Tibial nerve (tissue), 4 donors: ENCODE data around the gene IL1R1. TPM values are rescaled to one million over a fixed set of nuclear protein-coding genes. Genes with fewer than 3 reads are reported as not detected.

Experiments used
- DNase-seq, 2 donors: peaks; one replicate each; pipeline ENCODE4 v3.0.0-alpha.2; 2019; ENCODE audit warnings: low spot score in 2 of 2
- H3K27ac ChIP-seq, 4 donors: fragments of 200-600 bp; sonication (generic) in 3 of 4; one replicate each; pipeline ENCODE4 v1.5.1; 2017 to 2019; ENCODE audit warnings: mild to moderate bottlenecking in 1 of 4
- H3K27me3 ChIP-seq, 2 donors: fragments of 200-600 bp; sonication (generic) in 1 of 2; one replicate each; pipeline versions ENCODE4 v1.5.1 to v1.6.0; 2017 to 2019
- H3K36me3 ChIP-seq, 3 donors: fragments of 200-600 bp; sonication (generic); one replicate each; pipeline ENCODE4 v1.5.1; 2018 to 2019
- H3K4me1 ChIP-seq, 4 donors: fragments of 200-600 bp; sonication (generic) in 3 of 4; one replicate each; pipeline ENCODE4 v1.5.1; 2017 to 2019
- H3K4me3 ChIP-seq, 4 donors: fragments of 200-600 bp; sonication (generic) in 3 of 4; one replicate each; pipeline ENCODE4 v1.5.1; 2017 to 2019; ENCODE audit warnings: mild to moderate bottlenecking in 1 of 4, moderate library complexity in 1 of 4
- H3K9me3 ChIP-seq, 4 donors: fragments of 200-600 bp; sonication (generic) in 3 of 4; one replicate each; pipeline ENCODE4 v1.5.1; 2017 to 2019
- EP300 ChIP-seq, 2 donors: sonication (generic); formaldehyde crosslinking; IDR thresholded peaks; one replicate each; pipeline ENCODE4 v1.6.1; 2017; ENCODE audit warnings: antibody characterized with exemption in 2 of 2, mild to moderate bottlenecking in 1 of 2
- POLR2A ChIP-seq, 2 donors: fragments of 450-650 bp; IDR thresholded peaks; one replicate each; pipeline ENCODE4 v1.6.1; 2017; ENCODE audit warnings: antibody characterized with exemption in 2 of 2, mild to moderate bottlenecking in 2 of 2, moderate library complexity in 2 of 2
- WGBS, 2 donors: methylation state at CpG; one replicate each; pipeline ENCODE4 v1.1.5; 2018; 5-methylcytosine and 5-hydroxymethylcytosine counted together
- total RNA-seq, 4 donors: library from RNA; depleted of rRNA; stranded (reverse); fragments of >200 nt; gene quantifications; one replicate each; pipeline ENCODE4 v1.1.0, GENCODE V29; 2016
- TF ChIP-seq, protein P1 (sequence below), 5 experiments: fragments of 200-600 bp in 3 of 5; fragments of 450-650 bp in 2 of 5; sonication (generic) in 3 of 5; IDR thresholded peaks; one replicate each; pipeline ENCODE4 v1.5.1; 2016 to 2019; ENCODE audit warnings: antibody characterized with exemption in 5 of 5, mild to moderate bottlenecking in 3 of 5, moderate library complexity in 2 of 5

IL1R1 gene
- total RNA-seq, 4 donors from 2014 or later, result 29.5 to 81.2 (median 57.4) TPM

DNA sequence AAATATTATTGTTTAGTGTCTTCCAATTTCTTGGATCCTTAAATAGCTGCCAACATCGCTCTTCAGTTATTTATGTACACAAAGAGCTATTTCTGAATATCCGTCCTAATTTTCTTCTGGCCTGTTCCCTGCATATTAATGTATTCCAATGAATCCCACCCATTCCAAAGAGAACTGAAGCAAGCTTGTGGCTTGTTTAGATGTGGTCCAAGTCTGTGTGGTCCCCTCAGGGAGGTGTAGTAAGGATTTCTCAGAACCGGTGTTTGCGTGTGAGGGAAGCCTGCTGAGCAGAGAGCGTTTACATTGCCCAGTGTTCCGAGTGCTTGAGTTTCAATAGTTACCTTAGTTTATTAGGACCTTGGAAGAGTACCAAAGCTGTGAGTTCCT, 25.1 kb upstream of the IL1R1 start:
- no peaks in the 10 kb centered on the region for H3K9me3 ChIP-seq

DNA sequence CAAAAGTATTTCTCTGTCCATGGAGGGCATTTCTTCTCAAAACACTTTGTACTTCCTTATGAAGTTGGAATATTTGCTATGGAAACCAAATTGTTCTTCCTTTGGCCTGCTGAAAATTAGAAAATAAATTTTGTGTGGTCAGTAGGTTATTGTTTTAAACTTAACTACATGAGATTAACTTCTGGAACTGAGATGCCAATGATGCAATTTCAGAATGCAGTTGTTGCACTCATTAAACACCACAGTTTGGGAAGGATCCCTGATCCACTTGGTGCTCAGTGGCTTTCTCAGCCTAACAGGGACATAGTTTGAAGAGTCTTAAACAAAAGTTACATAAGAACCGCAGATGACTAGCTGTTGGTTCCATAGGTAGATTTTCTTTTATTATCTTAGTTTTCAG, 23.3 kb upstream of the IL1R1 start:
- no peak overlapping the region for H3K27ac ChIP-seq
- no peaks in the 10 kb centered on the region for H3K9me3 ChIP-seq
- no peak overlapping the region for H3K4me3 ChIP-seq
- DNase-seq, result no peak
- H3K27me3 ChIP-seq, result no peaks in the 10 kb centered on the region
- H3K4me1 ChIP-seq, result no peaks in the 10 kb centered on the region
- TF ChIP-seq, protein P1, sequence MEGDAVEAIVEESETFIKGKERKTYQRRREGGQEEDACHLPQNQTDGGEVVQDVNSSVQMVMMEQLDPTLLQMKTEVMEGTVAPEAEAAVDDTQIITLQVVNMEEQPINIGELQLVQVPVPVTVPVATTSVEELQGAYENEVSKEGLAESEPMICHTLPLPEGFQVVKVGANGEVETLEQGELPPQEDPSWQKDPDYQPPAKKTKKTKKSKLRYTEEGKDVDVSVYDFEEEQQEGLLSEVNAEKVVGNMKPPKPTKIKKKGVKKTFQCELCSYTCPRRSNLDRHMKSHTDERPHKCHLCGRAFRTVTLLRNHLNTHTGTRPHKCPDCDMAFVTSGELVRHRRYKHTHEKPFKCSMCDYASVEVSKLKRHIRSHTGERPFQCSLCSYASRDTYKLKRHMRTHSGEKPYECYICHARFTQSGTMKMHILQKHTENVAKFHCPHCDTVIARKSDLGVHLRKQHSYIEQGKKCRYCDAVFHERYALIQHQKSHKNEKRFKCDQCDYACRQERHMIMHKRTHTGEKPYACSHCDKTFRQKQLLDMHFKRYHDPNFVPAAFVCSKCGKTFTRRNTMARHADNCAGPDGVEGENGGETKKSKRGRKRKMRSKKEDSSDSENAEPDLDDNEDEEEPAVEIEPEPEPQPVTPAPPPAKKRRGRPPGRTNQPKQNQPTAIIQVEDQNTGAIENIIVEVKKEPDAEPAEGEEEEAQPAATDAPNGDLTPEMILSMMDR (IDR thresholded peaks at IDR 0.05), result no peak
- TF ChIP-seq POLR2A (IDR thresholded peaks at IDR 0.05) (no peak), EP300 (IDR thresholded peaks at IDR 0.05) (no peak)
- H3K36me3 ChIP-seq, result no peaks in the 10 kb centered on the region
- WGBS, 2 donors, result 94 to 100% methylated on average over 1 of the region's 1 CpG

More for the DNA sequence above, 25.1 kb upstream of the IL1R1 start:
- no peak overlapping the region for H3K4me3 ChIP-seq
- DNase-seq, result no peak
- no peaks in the 10 kb centered on the region for H3K4me1 ChIP-seq
- no peaks in the 10 kb centered on the region for H3K36me3 ChIP-seq
- 59 to 61% methylated on average over 6 of the region's 6 CpGs for WGBS, 2 donors
- no peak for TF ChIP-seq EP300 (IDR thresholded peaks at IDR 0.05)
- TF ChIP-seq, protein P1 (IDR thresholded peaks at IDR 0.05), result no peak
- no peak for TF ChIP-seq POLR2A (IDR thresholded peaks at IDR 0.05)
- H3K27me3 ChIP-seq, result no peaks in the 10 kb centered on the region
- no peak overlapping the region for H3K27ac ChIP-seq

DNA sequence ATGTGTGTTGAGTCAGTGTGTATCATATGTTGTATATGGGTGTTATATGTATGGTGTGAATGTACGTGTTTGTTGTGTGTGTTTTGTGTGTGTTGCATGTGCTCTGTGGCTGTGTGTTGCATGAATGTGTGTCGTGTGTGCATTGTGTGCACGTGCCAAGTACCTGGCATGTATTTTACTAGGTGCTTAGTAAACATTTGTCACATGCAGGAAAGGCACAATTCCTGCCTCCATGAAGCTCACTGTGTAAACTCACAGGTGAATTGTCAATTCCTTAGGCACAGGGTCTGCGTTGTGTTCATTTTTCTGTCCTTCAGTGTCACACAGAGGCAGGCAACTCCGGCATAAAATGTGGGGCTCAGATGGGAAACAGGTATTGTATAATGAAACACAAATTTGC, 22.3 kb upstream of the IL1R1 start:
- Histone ChIP-seq H3K27me3 (no peaks in the 10 kb centered on the region), H3K4me1 (no peaks in the 10 kb centered on the region), H3K27ac (no peak overlapping the region), H3K4me3 (no peak overlapping the region), H3K9me3 (no peaks in the 10 kb centered on the region), H3K36me3 (no peaks in the 10 kb centered on the region)
- no peak for TF ChIP-seq EP300 (IDR thresholded peaks at IDR 0.05)
- no peak for TF ChIP-seq POLR2A (IDR thresholded peaks at IDR 0.05)
- TF ChIP-seq, protein P1 (IDR thresholded peaks at IDR 0.05), result no peak
- 92 to 93% methylated on average over 5 of the region's 5 CpGs for WGBS, 2 donors
- no peak for DNase-seq

DNA sequence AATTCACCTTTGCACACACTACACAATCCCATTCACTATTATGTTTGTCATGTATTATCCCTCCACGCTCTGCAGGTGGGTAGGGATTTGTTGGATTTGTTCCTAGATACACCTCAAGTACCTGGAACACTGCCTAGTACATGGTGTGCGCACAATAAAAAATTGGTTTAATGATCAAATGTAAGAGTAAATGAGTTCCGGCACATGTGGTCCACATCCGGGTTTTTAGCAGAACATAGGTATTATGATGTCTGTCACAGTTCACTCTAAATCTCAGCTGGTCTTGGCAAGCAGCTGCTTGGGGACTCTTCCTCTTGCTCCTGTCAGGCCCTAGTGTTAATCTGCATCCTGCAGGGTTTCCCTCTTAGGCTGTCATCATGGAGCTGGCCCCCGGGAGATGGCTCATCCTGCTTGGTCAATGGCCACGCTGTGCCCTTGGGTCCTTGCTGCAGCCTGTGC, 21.8 kb upstream of the IL1R1 start:
- H3K27ac ChIP-seq, result no peak overlapping the region

DNA sequence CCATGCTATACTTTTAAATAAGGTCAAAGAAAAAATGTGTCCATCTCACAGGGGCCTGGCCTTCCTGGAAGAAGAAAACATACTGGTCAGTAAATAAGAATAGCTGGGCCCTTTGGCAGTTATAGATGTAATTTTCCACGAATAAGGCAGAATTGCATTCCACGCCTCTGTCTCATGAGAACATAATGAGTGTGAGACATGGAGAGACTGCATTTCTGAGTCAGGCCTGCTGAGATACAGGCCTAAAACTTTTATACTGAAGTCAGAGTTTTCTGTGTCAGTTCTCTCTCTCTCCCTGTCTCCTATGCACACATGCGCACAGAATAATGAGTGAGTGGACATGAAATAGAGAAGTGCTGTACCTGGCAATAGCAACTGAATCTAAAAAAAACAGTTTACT, 20.4 kb upstream of the IL1R1 start:
- H3K27ac ChIP-seq, result peak overlapping the region in 1 of 4 donors; percentile 60
- no peaks in the 10 kb centered on the region for H3K27me3 ChIP-seq
- no peaks in the 10 kb centered on the region for H3K9me3 ChIP-seq
- DNase-seq, result no peak
- H3K36me3 ChIP-seq, result no peaks in the 10 kb centered on the region
- WGBS, 2 donors, result 52 to 56% methylated on average over 3 of the region's 3 CpGs
- no peak overlapping the region for H3K4me3 ChIP-seq
- H3K4me1 ChIP-seq, result no peaks in the 10 kb centered on the region
- TF ChIP-seq, protein P1 (IDR thresholded peaks at IDR 0.05), result no peak
- TF ChIP-seq EP300 (IDR thresholded peaks at IDR 0.05) (no peak), POLR2A (IDR thresholded peaks at IDR 0.05) (no peak)

More for the DNA sequence above, 21.8 kb upstream of the IL1R1 start:
- no peak overlapping the region for H3K4me3 ChIP-seq
- no peaks in the 10 kb centered on the region for H3K4me1 ChIP-seq
- no peak for TF ChIP-seq POLR2A (IDR thresholded peaks at IDR 0.05)
- TF ChIP-seq, protein P1 (IDR thresholded peaks at IDR 0.05), result no peak
- H3K9me3 ChIP-seq, result no peaks in the 10 kb centered on the region
- H3K36me3 ChIP-seq, result no peaks in the 10 kb centered on the region
- DNase-seq, result no peak
- WGBS, 2 donors, result 81 to 88% methylated on average over 6 of the region's 6 CpGs
- H3K27me3 ChIP-seq, result no peaks in the 10 kb centered on the region
